Smooth muscle cell of the brain vasculature (primary cell): ENCODE results near the gene FOXJ2.
"Not testable (repeated sequence)": the region's sequence is repeated elsewhere in the genome, so short reads cannot be mapped to it uniquely, and the experiment has no call there.

ENCODE experiments used
- DNase-seq: peaks from one replicate; pipeline ENCODE4 v3.0.0-alpha.2; 2012; ENCODE audit warnings: low read depth, low spot score

FOXJ2 gene

GRCh38 chr12:8065991-8066594 is 33.6 kb downstream of the FOXJ2 start, which contains the start of gene C3AR1:
Gene C3AR1, minus strand, starts transcription at chr12:8066359. Its CDS starts 6,174 bp downstream, at chr12:8060185.
- DNase-seq = no peak

- no peak for DNase-seq
Measured at GRCh38 chr12:8069582-8069981, 37.1 kb downstream of the FOXJ2 start.

- DNase-seq = not testable (repeated sequence)
Measured at GRCh38 chr12:8071820-8072219, 39.3 kb downstream of the FOXJ2 start.

GRCh38 chr12:8075935-8076334 is 43.4 kb downstream of the FOXJ2 start:
- no peak for DNase-seq

GRCh38 chr12:8076366-8076765 is 43.9 kb downstream of the FOXJ2 start:
- no peak for DNase-seq

- DNase-seq = no peak
Measured at GRCh38 chr12:8077207-8077606, 44.7 kb downstream of the FOXJ2 start.

- no peak for DNase-seq
Measured at GRCh38 chr12:8078398-8078797, 45.9 kb downstream of the FOXJ2 start.

- DNase-seq = no peak
Measured at GRCh38 chr12:8078916-8079315, 46.4 kb downstream of the FOXJ2 start.

- no peak for DNase-seq
Measured at GRCh38 chr12:8080120-8080519, 47.6 kb downstream of the FOXJ2 start.

GRCh38 chr12:8081251-8081920 is 48.9 kb downstream of the FOXJ2 start:
- DNase-seq = no peak

GRCh38 chr12:8082808-8083100 is 50.2 kb downstream of the FOXJ2 start:
- DNase-seq = no peak

GRCh38 chr12:8084351-8084750 is 51.8 kb downstream of the FOXJ2 start:
- DNase-seq = not testable (repeated sequence)

GRCh38 chr12:8087666-8088065 is 55.1 kb downstream of the FOXJ2 start:
- no peak for DNase-seq

- DNase-seq = no peak
Measured at GRCh38 chr12:8088574-8088973, 56.1 kb downstream of the FOXJ2 start.

GRCh38 chr12:8089277-8089676 is 56.8 kb downstream of the FOXJ2 start:
- DNase-seq = not testable (repeated sequence)

- DNase-seq = no peak
Measured at GRCh38 chr12:8089716-8090115, 57.2 kb downstream of the FOXJ2 start.

GRCh38 chr12:8093291-8093690 is 60.8 kb downstream of the FOXJ2 start:
- no peak for DNase-seq

GRCh38 chr12:8096281-8096915 is 63.9 kb downstream of the FOXJ2 start:
- no peak for DNase-seq

GRCh38 chr12:8099235-8099634 is 66.7 kb downstream of the FOXJ2 start:
- DNase-seq = no peak
